ENCODE data around the gene SPATS2. TPM values are rescaled to one million over a fixed set of nuclear protein-coding genes. Genes with fewer than 3 reads are reported as not detected.

The SPATS2 gene
- total and polyA plus RNA-seq, 5 donors from 2014 or later: 2.4 to 5.5 (median 4.2) TPM

- DNase-seq (no peak), ATAC-seq (ENCODE audit: low read depth in 2 of 2) (no peak)
- H3K4me3 ChIP-seq (ENCODE audit: low read depth, low read length): no peak overlapping the region
- H3K4me1 ChIP-seq (ENCODE audit: control insufficient read depth, insufficient read depth, low read length, poor library complexity, severe bottlenecking): peaks cover 38% of the 10 kb centered on the region
- no peaks in the 10 kb centered on the region for H3K9me3 ChIP-seq (ENCODE audit: control insufficient read depth in 2 of 2, low read length in 2 of 2)
- Mint-ChIP-seq H3K27me3 (peaks cover 80% of the 10 kb centered on the region), H3K27ac (no peak overlapping the region), H3K4me1 (peaks cover 4 to 37% (median 10%) of the 10 kb centered on the region in 4 donors), H3K4me3 (peak overlapping the region in 3 of 4 donors; percentile 41 to 68 (median 67)), H3K9me3 (peaks cover 0 to 2% (median 0%) of the 10 kb centered on the region in 7 donors), H3K36me3 (no peaks in the 10 kb centered on the region)
- H3K27me3 ChIP-seq (ENCODE audit: control insufficient read depth, insufficient read depth, low read length): peaks cover 34% of the 10 kb centered on the region
- H3K27ac ChIP-seq (ENCODE audit: insufficient read depth, low read length, poor library complexity, severe bottlenecking): no peak overlapping the region
- no peaks in the 10 kb centered on the region for H3K36me3 ChIP-seq (ENCODE audit: control insufficient read depth, insufficient read depth, low read length)
These were observed 18.5 kb upstream of the SPATS2 start for GRCh38 chr12:49348781-49349180.

GRCh38 chr12:49349266-49349665, 18.0 kb upstream of the SPATS2 start:
- H3K4me3 ChIP-seq (ENCODE audit: low read depth, low read length): no peak overlapping the region
- no peak overlapping the region for H3K27ac ChIP-seq (ENCODE audit: insufficient read depth, low read length, poor library complexity, severe bottlenecking)
- peak overlapping the region in 2 of 4 donors; percentile 41 to 68 for H3K4me3 Mint-ChIP-seq

GRCh38 chr12:49352351-49352750, 14.9 kb upstream of the SPATS2 start:
- Mint-ChIP-seq H3K4me3 (no peak overlapping the region), H3K4me1 (peaks cover under 1 to 7% (median under 1%) of the 10 kb centered on the region in 4 donors), H3K27ac (no peak overlapping the region), H3K9me3 (no peaks in the 10 kb centered on the region), H3K27me3 (peaks cover 74% of the 10 kb centered on the region), H3K36me3 (no peaks in the 10 kb centered on the region)
- no peaks in the 10 kb centered on the region for H3K9me3 ChIP-seq (ENCODE audit: control insufficient read depth in 2 of 2, low read length in 2 of 2)
- H3K36me3 ChIP-seq (ENCODE audit: control insufficient read depth, insufficient read depth, low read length): no peaks in the 10 kb centered on the region
- H3K27me3 ChIP-seq (ENCODE audit: control insufficient read depth, insufficient read depth, low read length): peaks cover 22% of the 10 kb centered on the region
- H3K4me3 ChIP-seq (ENCODE audit: low read depth, low read length): no peak overlapping the region
- DNase-seq (no peak), ATAC-seq (ENCODE audit: low read depth in 2 of 2) (no peak)
- H3K4me1 ChIP-seq (ENCODE audit: control insufficient read depth, insufficient read depth, low read length, poor library complexity, severe bottlenecking): peaks cover 8% of the 10 kb centered on the region
- H3K27ac ChIP-seq (ENCODE audit: insufficient read depth, low read length, poor library complexity, severe bottlenecking): no peak overlapping the region

More at GRCh38 chr12:49349266-49349665, 18.0 kb upstream of the SPATS2 start:
- H3K4me1 Mint-ChIP-seq: peaks cover 4 to 32% (median 8%) of the 10 kb centered on the region in 4 donors
- Histone ChIP-seq H3K4me1 (ENCODE audit: control insufficient read depth, insufficient read depth, low read length, poor library complexity, severe bottlenecking) (peaks cover 33% of the 10 kb centered on the region), H3K36me3 (ENCODE audit: control insufficient read depth, insufficient read depth, low read length) (no peaks in the 10 kb centered on the region), H3K9me3 (ENCODE audit: control insufficient read depth in 2 of 2, low read length in 2 of 2) (no peaks in the 10 kb centered on the region), H3K27me3 (ENCODE audit: control insufficient read depth, insufficient read depth, low read length) (peaks cover 29% of the 10 kb centered on the region)
- peaks cover 0 to 2% (median 0%) of the 10 kb centered on the region in 7 donors for H3K9me3 Mint-ChIP-seq
- H3K27me3 Mint-ChIP-seq: peaks cover 79% of the 10 kb centered on the region
- ATAC-seq (ENCODE audit: low read depth in 2 of 2) (no peak), DNase-seq (no peak)
- H3K27ac Mint-ChIP-seq: no peak overlapping the region
- no peaks in the 10 kb centered on the region for H3K36me3 Mint-ChIP-seq

- H3K9me3 ChIP-seq (ENCODE audit: control insufficient read depth in 2 of 2, low read length in 2 of 2): no peaks in the 10 kb centered on the region
- no peak overlapping the region for H3K27ac ChIP-seq (ENCODE audit: insufficient read depth, low read length, poor library complexity, severe bottlenecking)
- H3K27ac Mint-ChIP-seq: no peak overlapping the region
- no peak overlapping the region for H3K4me3 Mint-ChIP-seq
- H3K27me3 Mint-ChIP-seq: peaks cover 62% of the 10 kb centered on the region
- no peaks in the 10 kb centered on the region for H3K9me3 Mint-ChIP-seq
- H3K4me1 ChIP-seq (ENCODE audit: control insufficient read depth, insufficient read depth, low read length, poor library complexity, severe bottlenecking): no peaks in the 10 kb centered on the region
- no peak overlapping the region for H3K4me3 ChIP-seq (ENCODE audit: low read depth, low read length)
- peaks cover 0 to 3% (median under 1%) of the 10 kb centered on the region in 4 donors for H3K4me1 Mint-ChIP-seq
- H3K36me3 ChIP-seq (ENCODE audit: control insufficient read depth, insufficient read depth, low read length): no peaks in the 10 kb centered on the region
- H3K27me3 ChIP-seq (ENCODE audit: control insufficient read depth, insufficient read depth, low read length): peaks cover 4% of the 10 kb centered on the region
- ATAC-seq (ENCODE audit: low read depth in 2 of 2) (no peak), DNase-seq (no peak)
- no peaks in the 10 kb centered on the region for H3K36me3 Mint-ChIP-seq
These were observed 11.3 kb upstream of the SPATS2 start for GRCh38 chr12:49355913-49356312.

- H3K36me3 Mint-ChIP-seq: no peaks in the 10 kb centered on the region
These were observed 10.1 kb upstream of the SPATS2 start for GRCh38 chr12:49357103-49357678.

GRCh38 chr12:49358483-49359141, 8.7 kb upstream of the SPATS2 start:
- no peaks in the 10 kb centered on the region for H3K9me3 ChIP-seq (ENCODE audit: control insufficient read depth in 2 of 2, low read length in 2 of 2)
- Mint-ChIP-seq H3K27ac (no peak overlapping the region), H3K4me3 (peak overlapping the region in 1 of 4 donors; percentile 3), H3K4me1 (peaks cover 0 to 3% (median under 1%) of the 10 kb centered on the region in 4 donors), H3K9me3 (no peaks in the 10 kb centered on the region), H3K27me3 (peaks cover 48% of the 10 kb centered on the region), H3K36me3 (no peaks in the 10 kb centered on the region)
- DNase-seq: peak in 2 of 3 donors; percentile 71 to 81
- no peak overlapping the region for H3K4me3 ChIP-seq (ENCODE audit: low read depth, low read length)
- H3K27me3 ChIP-seq (ENCODE audit: control insufficient read depth, insufficient read depth, low read length): peaks cover 2% of the 10 kb centered on the region
- H3K36me3 ChIP-seq (ENCODE audit: control insufficient read depth, insufficient read depth, low read length): no peaks in the 10 kb centered on the region
- no peak overlapping the region for H3K27ac ChIP-seq (ENCODE audit: insufficient read depth, low read length, poor library complexity, severe bottlenecking)
- no peaks in the 10 kb centered on the region for H3K4me1 ChIP-seq (ENCODE audit: control insufficient read depth, insufficient read depth, low read length, poor library complexity, severe bottlenecking)
- peak; percentile 75 to 85 for ATAC-seq (ENCODE audit: low read depth in 2 of 2)

More at GRCh38 chr12:49357103-49357678, 10.1 kb upstream of the SPATS2 start:
- Histone ChIP-seq H3K36me3 (ENCODE audit: control insufficient read depth, insufficient read depth, low read length) (no peaks in the 10 kb centered on the region), H3K4me1 (ENCODE audit: control insufficient read depth, insufficient read depth, low read length, poor library complexity, severe bottlenecking) (no peaks in the 10 kb centered on the region), H3K4me3 (ENCODE audit: low read depth, low read length) (no peak overlapping the region), H3K27ac (ENCODE audit: insufficient read depth, low read length, poor library complexity, severe bottlenecking) (no peak overlapping the region), H3K9me3 (ENCODE audit: control insufficient read depth in 2 of 2, low read length in 2 of 2) (no peaks in the 10 kb centered on the region), H3K27me3 (ENCODE audit: control insufficient read depth, insufficient read depth, low read length) (peaks cover 2% of the 10 kb centered on the region)
- ATAC-seq (ENCODE audit: low read depth in 2 of 2) (no peak), DNase-seq (peak in 1 of 3 donors; percentile 43)
- peaks cover 0 to 3% (median under 1%) of the 10 kb centered on the region in 4 donors for H3K4me1 Mint-ChIP-seq
- H3K9me3 Mint-ChIP-seq: no peaks in the 10 kb centered on the region
- no peak overlapping the region for H3K4me3 Mint-ChIP-seq
- peaks cover 58% of the 10 kb centered on the region for H3K27me3 Mint-ChIP-seq
- peak overlapping the region in 1 of 3 donors; percentile 48 for H3K27ac Mint-ChIP-seq

- ATAC-seq (ENCODE audit: low read depth in 2 of 2) (no peak), DNase-seq (no peak)
- no peak overlapping the region for H3K27ac Mint-ChIP-seq
- no peak overlapping the region for H3K4me3 Mint-ChIP-seq
- no peaks in the 10 kb centered on the region for H3K4me1 ChIP-seq (ENCODE audit: control insufficient read depth, insufficient read depth, low read length, poor library complexity, severe bottlenecking)
- no peaks in the 10 kb centered on the region for H3K36me3 Mint-ChIP-seq
- no peaks in the 10 kb centered on the region for H3K9me3 Mint-ChIP-seq
- H3K36me3 ChIP-seq (ENCODE audit: control insufficient read depth, insufficient read depth, low read length): no peaks in the 10 kb centered on the region
- H3K4me3 ChIP-seq (ENCODE audit: low read depth, low read length): no peak overlapping the region
- peaks cover 2% of the 10 kb centered on the region for H3K27me3 ChIP-seq (ENCODE audit: control insufficient read depth, insufficient read depth, low read length)
- H3K9me3 ChIP-seq (ENCODE audit: control insufficient read depth in 2 of 2, low read length in 2 of 2): no peaks in the 10 kb centered on the region
- H3K4me1 Mint-ChIP-seq: peaks cover 0 to 3% (median under 1%) of the 10 kb centered on the region in 4 donors
- no peak overlapping the region for H3K27ac ChIP-seq (ENCODE audit: insufficient read depth, low read length, poor library complexity, severe bottlenecking)
- H3K27me3 Mint-ChIP-seq: peaks cover 38% of the 10 kb centered on the region
These were observed 7.6 kb upstream of the SPATS2 start for GRCh38 chr12:49359671-49360070.
